Ishikawa (cell line): ENCODE measurements around the gene NCAPG.

Experiments used
- CEBPB ChIP-seq: IDR thresholded peaks from 2 replicates; pipeline ENCODE4 v1.6.1; 2012
- CREB1 ChIP-seq: IDR thresholded peaks from 2 replicates; pipeline ENCODE4 v1.6.1; 2012; ENCODE audit warnings: low read depth
- EGR1 ChIP-seq: IDR thresholded peaks from 2 replicates; pipeline ENCODE4 v1.6.1; 2012
- EP300 ChIP-seq: IDR thresholded peaks from 2 replicates; pipeline ENCODE4 v1.6.1; 2012; ENCODE audit warnings: borderline replicate concordance
- FOXM1 ChIP-seq: IDR thresholded peaks from 2 replicates; pipeline ENCODE4 v1.6.1; 2012; ENCODE audit warnings: low read depth, borderline replicate concordance
- RAD21 ChIP-seq: IDR thresholded peaks from 2 replicates; pipeline ENCODE4 v1.6.1; 2012; ENCODE audit warnings: low read depth
- REST ChIP-seq: IDR thresholded peaks from 2 replicates; pipeline ENCODE4 v1.6.1; 2012; ENCODE audit warnings: low read depth, mild to moderate bottlenecking
- TAF1 ChIP-seq: IDR thresholded peaks from 2 replicates; pipeline ENCODE4 v1.6.1; 2012; ENCODE audit warnings: low read depth, mild to moderate bottlenecking
- TCF12 ChIP-seq: IDR thresholded peaks from 2 replicates; pipeline ENCODE4 v1.6.1; 2012; ENCODE audit warnings: low read depth
- TEAD4 ChIP-seq: IDR thresholded peaks from 2 replicates; pipeline ENCODE4 v1.6.1; 2012
- USF1 ChIP-seq: IDR thresholded peaks from 2 replicates; pipeline ENCODE4 v1.6.1; 2012
- YY1 ChIP-seq: IDR thresholded peaks from 2 replicates; pipeline ENCODE4 v1.6.1; 2012; ENCODE audit warnings: low read depth
- ZBTB7A ChIP-seq: IDR thresholded peaks from 2 replicates; pipeline ENCODE4 v1.6.1; 2012; ENCODE audit warnings: low read depth

GRCh38 chr4:17786567-17786966, 24.2 kb upstream of the NCAPG start:
- TF ChIP-seq REST (no peak), TAF1 (no peak), EGR1 (no peak), CREB1 (no peak), TEAD4 (no peak), CEBPB (no peak), RAD21 (no peak), EP300 (no peak), ZBTB7A (no peak), TCF12 (no peak), YY1 (no peak), FOXM1 (no peak), USF1 (no peak)
